Ramos (cell line): Measurements from ENCODE around the gene HPS4.

Experiments
- in situ Hi-C: fragments of 300-500 bp; cut with MboI; formaldehyde crosslinking; loops from one replicate; pipeline ENCODE4 v1.14.3; 2022; ENCODE audit warnings: low sequenced_read_pairs; ENCODE audit not compliant: unreplicated experiment

HPS4 gene

GRCh38 chr22:26501996-26502395 is 18.4 kb upstream of the HPS4 start:
- in situ Hi-C loops = no loop called here

DNA sequence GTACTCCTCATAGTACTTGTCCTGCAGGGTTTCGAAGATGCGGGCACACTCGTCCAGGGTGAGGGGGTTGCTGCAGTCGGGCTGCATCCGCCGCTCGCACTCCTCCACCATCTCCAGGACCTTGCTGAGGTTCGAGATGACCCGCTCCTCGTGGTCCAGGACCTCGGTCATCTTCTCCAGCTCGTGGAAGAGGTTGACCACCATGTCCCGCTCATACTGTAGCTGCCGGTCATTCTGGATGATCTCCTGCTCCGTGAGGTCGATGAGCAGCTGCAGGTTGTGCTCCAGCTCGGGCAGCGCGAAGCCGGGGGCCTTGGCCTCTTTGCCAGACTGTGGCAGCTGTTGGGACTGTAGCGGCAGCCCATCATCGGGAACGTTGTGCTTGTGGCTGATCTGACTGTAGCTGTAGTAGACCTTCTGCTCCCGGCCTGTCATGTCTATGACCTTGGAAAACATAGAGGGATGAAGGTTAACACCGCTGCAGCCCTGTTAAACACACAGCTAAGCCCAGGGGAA is 15.7 kb upstream of the HPS4 start:
- in situ Hi-C loops = no loop called here

DNA sequence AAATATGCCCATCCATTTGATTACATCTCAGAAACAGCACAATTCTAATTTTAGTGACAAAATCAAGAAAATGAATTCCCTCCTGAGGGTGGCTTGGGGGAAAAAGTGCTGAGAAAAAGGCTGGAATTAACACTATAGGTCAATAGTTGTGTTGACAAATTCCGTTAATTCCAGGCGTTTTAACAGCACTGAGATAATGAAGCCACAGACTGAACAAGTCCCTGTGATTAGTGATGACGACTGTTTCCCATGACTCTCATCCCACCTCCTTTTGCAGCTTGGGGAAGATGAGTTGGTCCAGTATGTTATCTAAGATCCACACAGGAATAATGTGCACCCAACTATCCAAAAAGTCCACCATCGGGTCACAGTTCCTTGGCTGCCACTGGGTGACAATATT is 12.9 kb upstream of the HPS4 start:
- in situ Hi-C loops = no loop called here

- in situ Hi-C loops = no loop called here
These were observed 10.9 kb upstream of the HPS4 start for GRCh38 chr22:26494506-26494905.

GRCh38 chr22:26492220-26492619 is 8.6 kb upstream of the HPS4 start:
- in situ Hi-C loops = no loop called here

- in situ Hi-C loops = no loop called here
These were observed 6.0 kb upstream of the HPS4 start for GRCh38 chr22:26489447-26490036.

DNA sequence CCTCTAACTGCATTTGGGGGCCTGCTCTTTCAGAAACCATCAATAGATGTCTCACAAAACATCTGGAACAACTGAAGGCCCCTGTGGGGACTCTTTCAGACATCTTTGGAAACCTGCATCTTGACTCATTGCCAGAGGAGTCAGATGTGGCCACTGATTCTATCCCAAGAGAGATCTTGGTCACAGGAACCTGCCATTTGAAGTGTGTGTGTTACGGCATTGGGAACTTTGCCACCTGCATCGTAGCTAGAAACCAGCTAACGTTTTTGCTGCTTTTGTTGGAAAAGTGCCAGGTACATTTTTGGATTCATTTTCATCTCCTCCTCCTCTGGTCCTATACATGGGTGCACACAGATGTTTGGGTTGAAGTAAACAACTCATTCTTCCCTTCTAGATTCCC is 4.4 kb upstream of the HPS4 start:
- in situ Hi-C loops = no loop called here

DNA sequence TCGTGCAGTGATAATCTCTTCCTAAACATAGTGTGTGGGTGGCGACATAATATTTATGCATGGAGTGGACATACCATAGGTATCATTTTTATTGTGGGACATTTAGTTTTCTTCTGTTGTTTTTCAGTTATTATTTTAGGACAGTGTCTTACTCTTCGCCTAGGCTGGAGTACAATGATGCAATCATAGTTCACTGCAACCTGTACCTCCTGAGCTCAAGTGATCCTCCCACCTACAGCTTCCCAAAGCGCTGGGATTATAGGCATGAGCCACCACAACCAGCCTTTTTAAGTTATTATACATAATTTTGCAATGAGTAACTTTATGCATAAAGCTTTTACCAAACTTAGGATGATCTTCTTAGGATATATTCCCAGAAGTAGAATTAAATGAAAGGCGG is 2.8 kb upstream of the HPS4 start:
- in situ Hi-C loops = no loop called here

DNA sequence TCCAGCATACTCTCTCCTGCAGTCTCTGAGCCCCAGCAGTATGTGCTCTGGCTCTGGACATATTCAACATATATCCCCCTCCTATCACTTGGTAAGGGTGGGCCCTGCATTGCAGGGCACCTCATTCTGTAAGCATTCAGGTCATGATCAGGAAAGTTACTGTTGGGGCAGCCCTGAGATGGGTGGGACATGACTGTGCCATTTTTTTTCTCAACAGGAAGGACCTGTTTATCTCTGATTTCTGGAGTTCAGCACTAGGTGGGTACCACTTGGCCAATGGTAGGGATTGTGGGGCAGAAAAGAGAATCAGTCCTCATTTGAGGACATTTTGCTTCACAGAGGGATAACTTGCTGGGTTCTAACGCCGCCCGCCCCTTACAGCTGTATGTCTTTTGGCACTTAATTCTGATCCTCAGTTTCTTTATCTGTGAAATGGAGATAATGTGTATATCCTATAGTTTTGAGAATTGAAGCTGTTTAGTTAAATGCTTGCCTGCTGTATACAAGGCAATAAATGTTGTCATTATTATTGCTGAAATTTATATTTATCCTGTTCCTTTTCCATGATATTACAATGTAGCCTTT is 2.3 kb upstream of the HPS4 start:
- in situ Hi-C loops = no loop called here

GRCh38 chr22:26485013-26485412 is 1.4 kb upstream of the HPS4 start:
- in situ Hi-C loops = no loop called here

DNA sequence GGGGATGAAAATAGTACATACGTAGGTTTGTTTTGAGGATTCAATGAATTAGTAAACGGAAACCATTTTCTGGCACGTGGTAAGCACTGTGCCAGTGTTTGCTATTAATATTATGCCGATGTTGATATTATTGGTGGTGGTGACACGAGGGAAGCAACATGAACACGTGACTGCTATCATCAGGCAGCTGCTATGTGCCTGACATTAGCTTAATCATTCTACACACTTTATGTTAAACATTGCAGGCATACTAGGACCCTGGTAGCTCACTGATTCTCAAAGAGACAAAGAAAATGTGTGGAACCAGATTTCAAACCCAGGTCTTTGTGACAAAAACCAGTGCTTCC is 750 bp upstream of the HPS4 start:
- in situ Hi-C loops = no loop called here

GRCh38 chr22:26483043-26483438 is 542 bp downstream of the HPS4 start:
- in situ Hi-C loops = no loop called here

- in situ Hi-C loops = no loop called here
These were observed 1.4 kb downstream of the HPS4 start for GRCh38 chr22:26482161-26482560.

GRCh38 chr22:26481694-26482093 is 1.9 kb downstream of the HPS4 start:
- in situ Hi-C loops = no loop called here

- in situ Hi-C loops = no loop called here
These were observed 2.4 kb downstream of the HPS4 start for GRCh38 chr22:26481112-26481693.

- in situ Hi-C loops = no loop called here
These were observed 3.0 kb downstream of the HPS4 start for GRCh38 chr22:26480611-26480932.

DNA sequence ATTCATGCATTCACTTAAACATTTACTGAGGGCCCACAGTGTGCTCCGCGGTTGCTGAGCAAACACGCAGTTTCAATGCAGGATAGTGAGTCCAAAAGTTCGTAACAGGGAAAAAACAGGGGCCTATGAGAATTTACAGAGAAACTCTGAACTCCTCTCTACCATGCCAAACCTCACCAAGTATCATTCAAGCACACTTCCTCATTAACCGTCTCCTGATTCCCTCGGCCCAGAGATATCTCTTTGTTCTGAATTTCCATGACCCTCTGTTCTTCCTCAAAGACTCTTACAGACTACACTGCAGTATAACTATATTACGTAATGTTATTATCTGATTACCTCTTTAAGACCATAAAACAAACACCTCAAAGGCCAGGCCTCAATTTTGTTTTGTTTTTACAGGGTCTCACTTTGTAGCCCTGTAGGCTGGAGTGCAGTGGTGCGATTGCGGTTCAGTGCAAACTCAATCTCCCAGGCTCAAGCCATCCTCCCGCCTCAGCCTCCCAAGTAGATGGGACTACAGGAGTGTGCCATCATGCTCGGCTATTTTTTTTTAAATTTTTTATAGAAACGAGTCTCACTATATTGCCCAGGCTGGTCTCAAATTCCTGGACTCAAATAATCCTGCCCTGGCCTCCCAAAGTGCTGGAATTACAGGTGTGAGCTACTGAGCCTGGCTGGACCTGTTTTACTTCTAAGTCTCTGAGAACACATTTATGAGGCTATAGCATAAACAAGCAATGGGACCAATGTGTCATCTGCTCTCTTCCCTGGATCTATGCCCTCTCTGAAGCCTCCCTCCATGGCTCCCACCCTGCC is 3.6 kb downstream of the HPS4 start:
- in situ Hi-C loops = no loop called here

- in situ Hi-C loops = no loop called here
These were observed 4.4 kb downstream of the HPS4 start for GRCh38 chr22:26479043-26479791.

DNA sequence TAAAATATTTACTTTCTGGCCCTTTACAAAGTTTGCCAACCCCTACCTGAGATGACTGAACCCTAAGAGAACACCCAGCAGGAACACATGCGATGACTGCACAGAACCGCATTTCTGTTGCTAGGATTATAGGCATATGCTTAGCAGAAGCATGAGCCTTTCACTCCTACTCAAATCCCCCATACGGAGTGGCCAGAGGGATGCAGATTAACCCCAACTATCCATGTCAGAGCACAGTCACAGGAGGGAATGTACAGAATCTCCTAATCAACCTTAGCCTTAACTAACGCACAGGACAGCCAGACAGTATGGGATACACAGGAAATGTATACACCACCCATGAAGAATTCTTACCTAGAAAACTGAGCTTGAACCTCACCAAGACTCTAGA is 6.2 kb downstream of the HPS4 start:
- in situ Hi-C loops = no loop called here

GRCh38 chr22:26476705-26477340 is 6.8 kb downstream of the HPS4 start:
- in situ Hi-C loops = no loop called here
